ENCODE measurements around the gene UBASH3A. TPM values are rescaled to one million over a fixed set of nuclear protein-coding genes. Genes with fewer than 3 reads are reported as not detected.

UBASH3A gene
- total RNA-seq, 4 donors from 2014 or later = 0.31 to 0.96 (median 0.79) TPM; not detected in 1

- DNase-seq (ENCODE audit: low spot score) = no peak
- ATAC-seq (ENCODE audit: low FRiP score) = no peak
- TF ChIP-seq CTCF (IDR thresholded peaks at IDR 0.05) = no peak
These were observed 70.5 kb downstream of the UBASH3A start for GRCh38 chr21:42474043-42474831.

- DNase-seq (ENCODE audit: low spot score) (no peak), ATAC-seq (ENCODE audit: low FRiP score) (no peak)
- TF ChIP-seq CTCF (IDR thresholded peaks at IDR 0.05) = no peak
These were observed 71.3 kb downstream of the UBASH3A start for GRCh38 chr21:42475036-42475435.

GRCh38 chr21:42475526-42476387, 72.1 kb downstream of the UBASH3A start:
- TF ChIP-seq CTCF (IDR thresholded peaks at IDR 0.05) = no peak
- ATAC-seq (ENCODE audit: low FRiP score) = no peak
- DNase-seq (ENCODE audit: low spot score) = no peak

GRCh38 chr21:42476388-42477331, 73.0 kb downstream of the UBASH3A start:
- no peak for TF ChIP-seq CTCF (IDR thresholded peaks at IDR 0.05)

GRCh38 chr21:42478504-42478903, 74.8 kb downstream of the UBASH3A start:
- ATAC-seq (ENCODE audit: low FRiP score) (no peak), DNase-seq (ENCODE audit: low spot score) (no peak)
- TF ChIP-seq CTCF (IDR thresholded peaks at IDR 0.05) = no peak

More at GRCh38 chr21:42476388-42477331, 73.0 kb downstream of the UBASH3A start:
- DNase-seq (ENCODE audit: low spot score) (no peak), ATAC-seq (ENCODE audit: low FRiP score) (no peak)

DNA sequence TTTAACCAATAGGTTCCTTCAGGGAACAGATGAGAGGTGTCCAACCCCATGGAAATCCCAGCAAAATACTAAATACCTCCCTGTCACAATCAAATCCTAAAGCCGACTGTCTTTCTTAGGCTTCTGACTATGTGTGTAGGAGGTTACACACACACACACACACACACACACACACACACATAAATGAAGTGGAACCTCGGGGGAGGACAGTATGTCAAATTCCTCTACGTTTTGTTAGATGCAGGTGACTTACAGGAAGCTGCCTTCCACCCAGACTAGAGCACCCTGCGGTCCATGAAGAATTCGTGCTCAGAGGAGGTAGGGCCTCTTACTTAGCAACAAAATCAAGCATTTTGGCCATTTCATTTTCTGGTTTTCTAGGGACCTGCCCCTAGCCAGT, 75.9 kb downstream of the UBASH3A start:
- no peak for TF ChIP-seq CTCF (IDR thresholded peaks at IDR 0.05)
- no peak for DNase-seq (ENCODE audit: low spot score)
- no peak for ATAC-seq (ENCODE audit: low FRiP score)
